Stimulated activated CD8-positive, alpha-beta memory T cell treated with anti-CD3 and anti-CD28 coated beads, Interleukin-4, amount 100 ng/mL, for 4 hours (primary cell): ENCODE data around the gene DOCK1.

ENCODE experiments used
- DNase-seq, 2 donors: peaks; one replicate each; pipeline ENCODE4 v3.0.0-alpha.2; 2020; ENCODE audit warnings: low read depth in 2 of 2, low spot score in 1 of 2

DOCK1 gene

GRCh38 chr10:127003032-127003685, 97.9 kb downstream of the DOCK1 start:
- DNase-seq: no peak

GRCh38 chr10:127006453-127006852, 101.2 kb downstream of the DOCK1 start:
- no peak for DNase-seq

- no peak for DNase-seq
Observed at GRCh38 chr10:127009366-127009765, 104.1 kb downstream of the DOCK1 start.

- DNase-seq: no peak
Observed at GRCh38 chr10:127011174-127011573, 105.9 kb downstream of the DOCK1 start.

GRCh38 chr10:127012071-127012768, 107.0 kb downstream of the DOCK1 start:
- DNase-seq: no peak

- no peak for DNase-seq
Observed at GRCh38 chr10:127012769-127013152, 107.5 kb downstream of the DOCK1 start.

GRCh38 chr10:127013211-127013656, 108.0 kb downstream of the DOCK1 start:
- DNase-seq: no peak

GRCh38 chr10:127013691-127014473, 108.7 kb downstream of the DOCK1 start:
- no peak for DNase-seq

- no peak for DNase-seq
Observed at GRCh38 chr10:127014671-127015070, 109.4 kb downstream of the DOCK1 start.

GRCh38 chr10:127015373-127015772, 110.1 kb downstream of the DOCK1 start:
- DNase-seq: no peak

GRCh38 chr10:127016331-127016730, 111.1 kb downstream of the DOCK1 start:
- DNase-seq: no peak

GRCh38 chr10:127017541-127018297, 112.5 kb downstream of the DOCK1 start:
- DNase-seq: no peak

GRCh38 chr10:127018298-127018650, 113.0 kb downstream of the DOCK1 start:
- DNase-seq: no peak

- no peak for DNase-seq
Observed at GRCh38 chr10:127018766-127019165, 113.5 kb downstream of the DOCK1 start.

GRCh38 chr10:127020260-127020659, 115.0 kb downstream of the DOCK1 start:
- DNase-seq: no peak

GRCh38 chr10:127021801-127022200, 116.6 kb downstream of the DOCK1 start:
- DNase-seq: no peak

- DNase-seq: no peak
Observed at GRCh38 chr10:127024685-127025435, 119.6 kb downstream of the DOCK1 start.

GRCh38 chr10:127027786-127028185, 122.6 kb downstream of the DOCK1 start:
- DNase-seq: no peak

GRCh38 chr10:127028556-127028955, 123.3 kb downstream of the DOCK1 start:
- no peak for DNase-seq

- DNase-seq: no peak
Observed at GRCh38 chr10:127029061-127029460, 123.8 kb downstream of the DOCK1 start.
